BE2C (cell line): Measurements from ENCODE around the gene TOMM20L.

Source experiments
- DNase-seq: peaks from one replicate; pipeline ENCODE4 v3.0.0-alpha.2; 2020
- H3K27me3 ChIP-seq: fragments of 250-450 bp; sonication (Bioruptor Pico); 2 replicates; pipeline ENCODE4 v1.5.1; 2020; ENCODE audit warnings: mild to moderate bottlenecking
- H3K36me3 ChIP-seq: fragments of 250-450 bp; sonication (Bioruptor Pico); 2 replicates; pipeline ENCODE4 v1.5.1; 2020; ENCODE audit warnings: mild to moderate bottlenecking
- H3K4me1 ChIP-seq: fragments of 250-450 bp; sonication (Bioruptor Pico); 2 replicates; pipeline ENCODE4 v1.5.1; 2020
- H3K4me3 ChIP-seq: 2 replicates; pipeline ENCODE4 v1.5.1; 2011; ENCODE audit warnings: low read depth, low read length
- H3K9me3 ChIP-seq: fragments of 250-450 bp; sonication (Bioruptor Pico); 2 replicates; pipeline ENCODE4 v1.5.1; 2020
- TF ChIP-seq, protein P1 (sequence below): IDR thresholded peaks from 2 replicates; pipeline ENCODE4 v1.5.1; 2012; ENCODE audit warnings: mild to moderate bottlenecking, low read depth, low read length

TOMM20L gene

DNA sequence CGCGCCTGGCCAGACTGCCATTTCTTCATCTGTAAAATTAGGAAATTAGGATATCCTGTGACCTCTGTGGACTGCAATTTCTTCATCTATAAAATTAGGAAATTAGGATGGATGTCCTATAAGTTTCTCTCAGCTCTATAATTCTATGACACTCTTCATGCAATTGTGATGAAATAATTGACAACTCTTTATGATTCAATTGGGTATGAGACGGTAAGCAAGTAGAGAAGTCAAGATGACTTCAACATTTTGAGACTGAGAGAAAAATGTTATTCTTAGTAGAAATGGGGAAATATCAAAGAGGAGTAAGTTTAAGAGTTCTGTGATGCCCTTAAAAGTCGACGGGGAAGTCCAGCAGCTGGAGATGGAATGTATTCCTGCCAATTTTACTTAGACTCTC, 43.7 kb downstream of the TOMM20L start:
- no peaks in the 10 kb centered on the region for H3K9me3 ChIP-seq
- no peaks in the 10 kb centered on the region for H3K4me1 ChIP-seq
- H3K27me3 ChIP-seq: no peaks in the 10 kb centered on the region
- TF ChIP-seq, protein P1, sequence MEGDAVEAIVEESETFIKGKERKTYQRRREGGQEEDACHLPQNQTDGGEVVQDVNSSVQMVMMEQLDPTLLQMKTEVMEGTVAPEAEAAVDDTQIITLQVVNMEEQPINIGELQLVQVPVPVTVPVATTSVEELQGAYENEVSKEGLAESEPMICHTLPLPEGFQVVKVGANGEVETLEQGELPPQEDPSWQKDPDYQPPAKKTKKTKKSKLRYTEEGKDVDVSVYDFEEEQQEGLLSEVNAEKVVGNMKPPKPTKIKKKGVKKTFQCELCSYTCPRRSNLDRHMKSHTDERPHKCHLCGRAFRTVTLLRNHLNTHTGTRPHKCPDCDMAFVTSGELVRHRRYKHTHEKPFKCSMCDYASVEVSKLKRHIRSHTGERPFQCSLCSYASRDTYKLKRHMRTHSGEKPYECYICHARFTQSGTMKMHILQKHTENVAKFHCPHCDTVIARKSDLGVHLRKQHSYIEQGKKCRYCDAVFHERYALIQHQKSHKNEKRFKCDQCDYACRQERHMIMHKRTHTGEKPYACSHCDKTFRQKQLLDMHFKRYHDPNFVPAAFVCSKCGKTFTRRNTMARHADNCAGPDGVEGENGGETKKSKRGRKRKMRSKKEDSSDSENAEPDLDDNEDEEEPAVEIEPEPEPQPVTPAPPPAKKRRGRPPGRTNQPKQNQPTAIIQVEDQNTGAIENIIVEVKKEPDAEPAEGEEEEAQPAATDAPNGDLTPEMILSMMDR: no peak
- H3K36me3 ChIP-seq: peaks cover 54% of the 10 kb centered on the region
- no peak for DNase-seq
- H3K4me3 ChIP-seq: no peak overlapping the region

DNA sequence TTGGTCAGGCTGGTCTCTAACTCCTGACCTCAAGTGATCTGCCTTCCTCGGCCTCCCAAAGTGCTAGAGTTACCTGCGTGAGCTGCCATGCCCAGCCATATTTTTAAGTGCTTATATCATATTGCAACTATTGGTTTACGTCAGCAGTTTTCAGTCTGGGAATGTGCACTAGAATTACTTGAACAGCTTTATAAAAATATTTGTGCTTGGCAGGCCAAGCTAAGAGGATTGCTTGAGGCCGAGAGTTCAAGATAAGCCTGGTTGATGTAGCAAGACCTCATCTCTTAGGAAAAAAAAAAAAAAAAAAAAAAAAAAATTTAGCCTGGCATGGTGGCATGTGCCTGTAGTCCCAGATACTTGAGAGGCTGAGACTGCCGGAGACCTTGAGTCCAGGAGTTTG, 48.9 kb downstream of the TOMM20L start:
- DNase-seq: no peak
- TF ChIP-seq, protein P1: no peak
- peaks cover 58% of the 10 kb centered on the region for H3K36me3 ChIP-seq
- H3K4me1 ChIP-seq: no peaks in the 10 kb centered on the region
- no peaks in the 10 kb centered on the region for H3K27me3 ChIP-seq
- no peaks in the 10 kb centered on the region for H3K9me3 ChIP-seq
- H3K4me3 ChIP-seq: no peak overlapping the region

DNA sequence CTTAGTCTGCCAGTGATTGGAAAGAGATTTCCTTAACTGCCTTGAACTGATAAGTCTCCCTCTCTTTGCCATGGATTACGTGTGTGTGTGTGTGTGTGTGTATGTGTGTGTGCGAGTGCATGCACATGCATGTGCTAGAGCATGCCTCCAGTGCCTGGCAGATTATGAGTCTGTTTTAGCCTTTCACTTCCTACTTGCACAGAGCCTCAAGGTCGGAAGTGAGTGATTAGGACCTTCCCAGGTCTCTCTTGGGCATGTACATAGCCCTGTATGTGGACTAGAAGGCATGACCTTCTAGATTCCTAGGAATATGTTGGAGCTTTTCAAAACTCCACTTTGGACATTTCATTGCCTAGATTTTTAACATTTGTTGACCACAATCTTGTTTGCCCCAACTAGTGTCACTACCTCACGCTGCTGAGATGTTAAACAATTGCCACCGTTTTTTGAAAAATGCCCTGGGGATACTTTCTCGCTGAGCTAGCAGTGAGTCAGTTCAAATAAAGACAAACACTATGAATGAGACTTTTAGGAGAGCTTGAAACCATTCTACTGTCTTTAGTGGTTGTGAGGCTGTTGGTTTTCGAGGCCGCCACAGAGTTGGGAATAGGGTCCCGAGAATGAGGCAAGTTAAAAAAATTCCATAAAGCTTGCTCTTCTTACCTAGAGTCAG, 60.0 kb downstream of the TOMM20L start:
- Histone ChIP-seq H3K4me1 (no peaks in the 10 kb centered on the region), H3K27me3 (no peaks in the 10 kb centered on the region), H3K36me3 (peaks cover 20% of the 10 kb centered on the region), H3K9me3 (no peaks in the 10 kb centered on the region), H3K4me3 (no peak overlapping the region)
- TF ChIP-seq, protein P1: no peak
- DNase-seq: no peak
